MM.1S (cell line): ENCODE measurements around the gene FGD2.

Source experiments
- EZH2 ChIP-seq: fragments of 300-600 bp; sonication (generic); optimal IDR thresholded peaks from 2 replicates; pipeline ENCODE3; 2017; ENCODE audit warnings: low read depth, mild to moderate bottlenecking, antibody characterized with exemption, low read length, mixed read lengths
- EZH2phosphoT487 ChIP-seq: fragments of 300-600 bp; sonication (generic); IDR thresholded peaks from 2 replicates; pipeline ENCODE4 v1.6.1; 2018; ENCODE audit warnings: antibody characterized with exemption, low read length
- TF ChIP-seq, protein P1 (sequence below): fragments of 300-600 bp; sonication (generic); IDR thresholded peaks from 2 replicates; pipeline ENCODE4 v1.5.1; 2016; ENCODE audit warnings: antibody characterized with exemption, low read length, mixed read lengths

DNA sequence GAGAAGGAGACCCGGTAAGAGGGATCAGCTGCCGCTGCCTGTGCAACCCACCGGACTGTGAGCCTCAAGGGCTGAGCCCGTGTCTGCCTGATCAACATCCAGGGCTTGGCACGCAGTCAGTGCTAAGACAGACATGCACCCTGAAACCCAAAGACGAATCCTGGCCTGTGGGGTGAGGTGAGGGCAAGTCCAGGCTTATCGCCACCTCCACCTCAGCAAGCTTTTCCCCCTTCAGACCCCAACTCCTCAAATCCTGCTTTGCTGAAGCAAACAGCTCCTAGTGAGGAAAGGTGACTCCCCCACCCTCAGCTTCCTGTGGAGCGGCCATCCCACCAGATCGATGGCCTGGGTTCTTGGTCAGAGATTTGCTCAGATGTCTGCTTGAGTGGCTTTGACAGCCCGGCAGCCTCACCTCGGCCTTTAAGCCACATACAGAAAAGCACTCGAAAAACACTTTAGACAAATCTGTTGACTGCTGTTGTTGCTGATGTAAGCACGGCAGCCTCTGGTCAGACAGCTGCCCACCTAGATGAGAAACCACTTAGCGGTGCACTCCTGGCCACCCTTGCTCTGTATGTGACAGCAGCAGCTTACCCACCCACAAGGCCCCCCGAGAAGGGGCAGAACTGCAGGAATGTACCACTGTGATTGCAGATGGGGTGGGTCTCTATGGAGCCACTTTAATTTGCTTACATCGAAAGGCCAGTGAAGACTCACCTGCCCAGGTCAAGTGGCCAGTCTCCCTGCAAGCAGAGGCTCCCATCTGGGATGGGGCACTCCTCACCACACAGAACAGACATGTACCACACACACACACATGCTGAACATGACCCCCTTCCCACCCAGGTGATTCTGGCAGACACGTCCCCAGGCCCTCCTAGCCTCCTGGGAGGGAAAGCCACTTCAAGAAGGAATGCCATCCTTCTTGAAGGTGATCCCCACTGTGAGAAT, 34.3 kb upstream of the FGD2 start:
- TF ChIP-seq, protein P1, sequence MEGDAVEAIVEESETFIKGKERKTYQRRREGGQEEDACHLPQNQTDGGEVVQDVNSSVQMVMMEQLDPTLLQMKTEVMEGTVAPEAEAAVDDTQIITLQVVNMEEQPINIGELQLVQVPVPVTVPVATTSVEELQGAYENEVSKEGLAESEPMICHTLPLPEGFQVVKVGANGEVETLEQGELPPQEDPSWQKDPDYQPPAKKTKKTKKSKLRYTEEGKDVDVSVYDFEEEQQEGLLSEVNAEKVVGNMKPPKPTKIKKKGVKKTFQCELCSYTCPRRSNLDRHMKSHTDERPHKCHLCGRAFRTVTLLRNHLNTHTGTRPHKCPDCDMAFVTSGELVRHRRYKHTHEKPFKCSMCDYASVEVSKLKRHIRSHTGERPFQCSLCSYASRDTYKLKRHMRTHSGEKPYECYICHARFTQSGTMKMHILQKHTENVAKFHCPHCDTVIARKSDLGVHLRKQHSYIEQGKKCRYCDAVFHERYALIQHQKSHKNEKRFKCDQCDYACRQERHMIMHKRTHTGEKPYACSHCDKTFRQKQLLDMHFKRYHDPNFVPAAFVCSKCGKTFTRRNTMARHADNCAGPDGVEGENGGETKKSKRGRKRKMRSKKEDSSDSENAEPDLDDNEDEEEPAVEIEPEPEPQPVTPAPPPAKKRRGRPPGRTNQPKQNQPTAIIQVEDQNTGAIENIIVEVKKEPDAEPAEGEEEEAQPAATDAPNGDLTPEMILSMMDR = no peak
- TF ChIP-seq EZH2 (no peak), EZH2phosphoT487 (no peak)
